WTC11 (cell line): ENCODE results near the gene SRI. TPM values are rescaled to one million over a fixed set of nuclear protein-coding genes. Genes with fewer than 3 reads are reported as not detected.

Experiments
- ATAC-seq: fragments of 200-7000 bp; cut with Tn5 transposase; 2 replicates; pipeline ENCODE4 v1.10.0; 2021; ENCODE audit warnings: mild to moderate bottlenecking, moderate library complexity
- CTCF ChIA-PET: fragments of 300-600 bp; sonication (Branson Sonifier 250); formaldehyde crosslinking; loops from one replicate; lab custom pipeline; 2021; ENCODE audit warnings: antibody characterized with exemption; lab: Charles Lee
- POLR2A ChIA-PET: fragments of 350-600 bp; sonication (Branson Sonifier 250); formaldehyde crosslinking; loops from one replicate; lab custom pipeline; 2021; ENCODE audit warnings: antibody characterized with exemption; lab: Charles Lee
- DNase-seq: peaks from one replicate; pipeline ENCODE4 v3.0.0; 2021; ENCODE audit warnings: low spot score
- H3K27ac Mint-ChIP-seq: 2 replicates; pipeline ENCODE4 v1.8.0; 2021; ENCODE audit warnings: mixed read lengths
- H3K27me3 Mint-ChIP-seq: 2 replicates; pipeline ENCODE4 v1.8.0; 2021; ENCODE audit warnings: low read depth, mild to moderate bottlenecking, moderate library complexity, mixed read lengths
- H3K36me3 Mint-ChIP-seq: 2 replicates; pipeline ENCODE4 v1.8.0; 2021; ENCODE audit warnings: mixed read lengths
- H3K4me1 Mint-ChIP-seq: 2 replicates; pipeline ENCODE4 v1.8.0; 2022; ENCODE audit warnings: mixed read lengths
- H3K4me3 Mint-ChIP-seq: 2 replicates; pipeline ENCODE4 v1.8.0; 2021; ENCODE audit warnings: mild to moderate bottlenecking, moderate library complexity, mixed read lengths
- H3K9me3 Mint-ChIP-seq: 2 replicates; pipeline ENCODE4 v1.8.0; 2021; ENCODE audit warnings: mixed read lengths
- ELF4 ChIP-seq: sonication (generic); formaldehyde crosslinking; IDR thresholded peaks from 2 replicates; pipeline ENCODE4 v1.8.1; 2022; ENCODE audit warnings: low read depth, mild to moderate bottlenecking, moderate library complexity, missing genetic modification reagents
- MXD4 ChIP-seq: fragments of 250-450 bp; sonication (Bioruptor Pico); IDR thresholded peaks from 2 replicates; pipeline ENCODE4 v1.8.0; 2021; ENCODE audit warnings: mild to moderate bottlenecking, moderate library complexity, borderline replicate concordance
- PRRX2 ChIP-seq: fragments of 250-450 bp; sonication (Bioruptor Pico); IDR thresholded peaks from 2 replicates; pipeline ENCODE4 v1.8.0; 2021; ENCODE audit warnings: mild to moderate bottlenecking
- RORB ChIP-seq: fragments of 250-450 bp; sonication (Bioruptor Pico); IDR thresholded peaks from 2 replicates; pipeline ENCODE4 v1.9.0; 2021; ENCODE audit warnings: mild to moderate bottlenecking
- SP1 ChIP-seq: sonication (generic); formaldehyde crosslinking; conservative IDR thresholded peaks from 2 replicates; pipeline ENCODE4 v1.8.1; 2022; ENCODE audit warnings: missing genetic modification reagents
- total RNA-seq: library from RNA; stranded (reverse); gene quantifications from 3 replicates; pipeline ENCODE4 v1.2.3, GENCODE V29; 2021
- TF ChIP-seq, protein P1 (sequence below): fragments of 250-450 bp; sonication (Bioruptor Pico); IDR thresholded peaks from 2 replicates; pipeline ENCODE4 v1.9.0; 2021; ENCODE audit warnings: mild to moderate bottlenecking, borderline replicate concordance
- TF ChIP-seq, protein P2 (sequence below): sonication (generic); formaldehyde crosslinking; IDR thresholded peaks from 2 replicates; pipeline ENCODE4 v1.8.0; 2022; ENCODE audit warnings: missing genetic modification reagents
- TF ChIP-seq, protein P3 (sequence below): fragments of 250-450 bp; sonication (Bioruptor Pico); IDR thresholded peaks from 2 replicates; pipeline ENCODE4 v1.9.0; 2021; ENCODE audit warnings: mild to moderate bottlenecking
- TF ChIP-seq, protein P4 (sequence below): fragments of 250-450 bp; sonication (Bioruptor Pico); IDR thresholded peaks from 2 replicates; pipeline ENCODE4 v1.9.0; 2021; ENCODE audit warnings: moderate library complexity, mild to moderate bottlenecking, inconsistent platforms, borderline replicate concordance
- TF ChIP-seq, protein P5 (sequence below): sonication (generic); formaldehyde crosslinking; IDR thresholded peaks from 2 replicates; pipeline ENCODE4 v1.8.0; 2022; ENCODE audit warnings: mild to moderate bottlenecking, missing genetic modification reagents
- TF ChIP-seq, protein P6 (sequence below): sonication (generic); formaldehyde crosslinking; IDR thresholded peaks from 2 replicates; pipeline ENCODE4 v1.8.1; 2022; ENCODE audit warnings: missing genetic modification reagents, borderline replicate concordance
- TF ChIP-seq, protein P7 (sequence below): sonication (generic); formaldehyde crosslinking; IDR thresholded peaks from 2 replicates; pipeline ENCODE4 v1.8.0; 2023; ENCODE audit warnings: mild to moderate bottlenecking, missing genetic modification reagents
- TF ChIP-seq, protein P8 (sequence below): fragments of 250-450 bp; sonication (Bioruptor Pico); IDR thresholded peaks from 2 replicates; pipeline ENCODE4 v1.9.0; 2021; ENCODE audit warnings: mild to moderate bottlenecking
- TF ChIP-seq, protein P9 (sequence below): fragments of 250-450 bp; sonication (Bioruptor Pico); conservative IDR thresholded peaks from 2 replicates; pipeline ENCODE4 v1.9.0; 2021; ENCODE audit warnings: mild to moderate bottlenecking

SRI gene
- total RNA-seq, 1 experiment from 2014 or later = 135 TPM

DNA sequence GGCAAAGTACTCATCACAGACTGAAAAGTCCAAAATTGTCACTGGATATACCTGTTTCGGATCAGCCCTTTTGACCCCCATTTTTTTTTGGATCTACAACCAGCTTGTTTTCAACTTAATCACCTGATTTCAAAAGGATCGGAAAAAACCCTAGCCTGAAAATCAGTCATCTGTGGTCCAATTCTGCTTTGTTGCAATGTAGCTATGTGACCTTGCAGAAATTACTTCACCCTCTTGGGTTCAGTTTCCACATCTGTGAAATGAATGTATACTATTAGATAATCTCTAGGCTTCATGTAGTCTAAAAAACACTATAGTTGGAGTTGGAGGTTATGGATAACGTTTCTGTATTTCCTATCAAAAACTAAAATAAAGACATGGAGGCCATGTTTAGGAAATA lies 49.7 kb upstream of the SRI start:
- ChIA-PET CTCF (no interaction called here), POLR2A (no interaction called here)
- Mint-ChIP-seq H3K4me1 (peaks cover 17% of the 10 kb centered on the region), H3K27me3 (no peaks in the 10 kb centered on the region), H3K9me3 (peaks cover 23% of the 10 kb centered on the region), H3K4me3 (no peak overlapping the region), H3K36me3 (peaks cover 7% of the 10 kb centered on the region), H3K27ac (no peak overlapping the region)
- DNase-seq (no peak), ATAC-seq (no peak)
- TF ChIP-seq, protein P1, sequence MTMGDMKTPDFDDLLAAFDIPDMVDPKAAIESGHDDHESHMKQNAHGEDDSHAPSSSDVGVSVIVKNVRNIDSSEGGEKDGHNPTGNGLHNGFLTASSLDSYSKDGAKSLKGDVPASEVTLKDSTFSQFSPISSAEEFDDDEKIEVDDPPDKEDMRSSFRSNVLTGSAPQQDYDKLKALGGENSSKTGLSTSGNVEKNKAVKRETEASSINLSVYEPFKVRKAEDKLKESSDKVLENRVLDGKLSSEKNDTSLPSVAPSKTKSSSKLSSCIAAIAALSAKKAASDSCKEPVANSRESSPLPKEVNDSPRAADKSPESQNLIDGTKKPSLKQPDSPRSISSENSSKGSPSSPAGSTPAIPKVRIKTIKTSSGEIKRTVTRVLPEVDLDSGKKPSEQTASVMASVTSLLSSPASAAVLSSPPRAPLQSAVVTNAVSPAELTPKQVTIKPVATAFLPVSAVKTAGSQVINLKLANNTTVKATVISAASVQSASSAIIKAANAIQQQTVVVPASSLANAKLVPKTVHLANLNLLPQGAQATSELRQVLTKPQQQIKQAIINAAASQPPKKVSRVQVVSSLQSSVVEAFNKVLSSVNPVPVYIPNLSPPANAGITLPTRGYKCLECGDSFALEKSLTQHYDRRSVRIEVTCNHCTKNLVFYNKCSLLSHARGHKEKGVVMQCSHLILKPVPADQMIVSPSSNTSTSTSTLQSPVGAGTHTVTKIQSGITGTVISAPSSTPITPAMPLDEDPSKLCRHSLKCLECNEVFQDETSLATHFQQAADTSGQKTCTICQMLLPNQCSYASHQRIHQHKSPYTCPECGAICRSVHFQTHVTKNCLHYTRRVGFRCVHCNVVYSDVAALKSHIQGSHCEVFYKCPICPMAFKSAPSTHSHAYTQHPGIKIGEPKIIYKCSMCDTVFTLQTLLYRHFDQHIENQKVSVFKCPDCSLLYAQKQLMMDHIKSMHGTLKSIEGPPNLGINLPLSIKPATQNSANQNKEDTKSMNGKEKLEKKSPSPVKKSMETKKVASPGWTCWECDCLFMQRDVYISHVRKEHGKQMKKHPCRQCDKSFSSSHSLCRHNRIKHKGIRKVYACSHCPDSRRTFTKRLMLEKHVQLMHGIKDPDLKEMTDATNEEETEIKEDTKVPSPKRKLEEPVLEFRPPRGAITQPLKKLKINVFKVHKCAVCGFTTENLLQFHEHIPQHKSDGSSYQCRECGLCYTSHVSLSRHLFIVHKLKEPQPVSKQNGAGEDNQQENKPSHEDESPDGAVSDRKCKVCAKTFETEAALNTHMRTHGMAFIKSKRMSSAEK (CRISPR knock-in tag) = no peak
- no peak for TF ChIP-seq PRRX2 (CRISPR knock-in tag)
- TF ChIP-seq, protein P2, sequence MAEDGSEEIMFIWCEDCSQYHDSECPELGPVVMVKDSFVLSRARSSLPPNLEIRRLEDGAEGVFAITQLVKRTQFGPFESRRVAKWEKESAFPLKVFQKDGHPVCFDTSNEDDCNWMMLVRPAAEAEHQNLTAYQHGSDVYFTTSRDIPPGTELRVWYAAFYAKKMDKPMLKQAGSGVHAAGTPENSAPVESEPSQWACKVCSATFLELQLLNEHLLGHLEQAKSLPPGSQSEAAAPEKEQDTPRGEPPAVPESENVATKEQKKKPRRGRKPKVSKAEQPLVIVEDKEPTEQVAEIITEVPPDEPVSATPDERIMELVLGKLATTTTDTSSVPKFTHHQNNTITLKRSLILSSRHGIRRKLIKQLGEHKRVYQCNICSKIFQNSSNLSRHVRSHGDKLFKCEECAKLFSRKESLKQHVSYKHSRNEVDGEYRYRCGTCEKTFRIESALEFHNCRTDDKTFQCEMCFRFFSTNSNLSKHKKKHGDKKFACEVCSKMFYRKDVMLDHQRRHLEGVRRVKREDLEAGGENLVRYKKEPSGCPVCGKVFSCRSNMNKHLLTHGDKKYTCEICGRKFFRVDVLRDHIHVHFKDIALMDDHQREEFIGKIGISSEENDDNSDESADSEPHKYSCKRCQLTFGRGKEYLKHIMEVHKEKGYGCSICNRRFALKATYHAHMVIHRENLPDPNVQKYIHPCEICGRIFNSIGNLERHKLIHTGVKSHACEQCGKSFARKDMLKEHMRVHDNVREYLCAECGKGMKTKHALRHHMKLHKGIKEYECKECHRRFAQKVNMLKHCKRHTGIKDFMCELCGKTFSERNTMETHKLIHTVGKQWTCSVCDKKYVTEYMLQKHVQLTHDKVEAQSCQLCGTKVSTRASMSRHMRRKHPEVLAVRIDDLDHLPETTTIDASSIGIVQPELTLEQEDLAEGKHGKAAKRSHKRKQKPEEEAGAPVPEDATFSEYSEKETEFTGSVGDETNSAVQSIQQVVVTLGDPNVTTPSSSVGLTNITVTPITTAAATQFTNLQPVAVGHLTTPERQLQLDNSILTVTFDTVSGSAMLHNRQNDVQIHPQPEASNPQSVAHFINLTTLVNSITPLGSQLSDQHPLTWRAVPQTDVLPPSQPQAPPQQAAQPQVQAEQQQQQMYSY (CRISPR knock-in tag) = no peak
- TF ChIP-seq ELF4 = no peak
- no peak for TF ChIP-seq SP1 (CRISPR knock-in tag)
- TF ChIP-seq, all 79 proteins: peak for 0

DNA sequence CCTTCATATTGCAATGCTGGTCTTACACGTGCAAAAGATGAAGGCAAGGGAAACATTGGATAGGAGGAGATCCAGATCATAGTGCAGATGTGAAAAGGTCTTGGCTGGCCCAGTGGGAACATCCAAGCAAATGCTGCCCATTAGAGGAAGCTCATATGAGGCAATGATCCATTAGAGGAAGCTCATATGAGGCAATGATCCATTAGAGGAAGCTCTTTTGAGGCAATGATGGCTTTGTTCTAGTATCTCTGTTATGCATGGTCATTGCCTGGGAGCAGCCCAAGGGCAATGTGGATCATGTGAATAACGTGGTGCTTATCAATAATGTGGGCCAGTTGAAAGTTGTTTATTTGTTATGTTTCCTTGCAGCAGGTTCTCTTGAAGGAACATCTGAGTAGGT lies 49.0 kb upstream of the SRI start:
- ATAC-seq = no peak
- DNase-seq = no peak
- Mint-ChIP-seq H3K9me3 (peaks cover 23% of the 10 kb centered on the region), H3K4me1 (peaks cover 12% of the 10 kb centered on the region), H3K27me3 (no peaks in the 10 kb centered on the region), H3K4me3 (no peak overlapping the region), H3K27ac (no peak overlapping the region), H3K36me3 (peaks cover 7% of the 10 kb centered on the region)
- CTCF ChIA-PET = no interaction called here
- POLR2A ChIA-PET = no interaction called here
- TF ChIP-seq, protein P3, sequence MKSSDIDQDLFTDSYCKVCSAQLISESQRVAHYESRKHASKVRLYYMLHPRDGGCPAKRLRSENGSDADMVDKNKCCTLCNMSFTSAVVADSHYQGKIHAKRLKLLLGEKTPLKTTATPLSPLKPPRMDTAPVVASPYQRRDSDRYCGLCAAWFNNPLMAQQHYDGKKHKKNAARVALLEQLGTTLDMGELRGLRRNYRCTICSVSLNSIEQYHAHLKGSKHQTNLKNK (CRISPR knock-in tag) = no peak
- TF ChIP-seq, protein P4, sequence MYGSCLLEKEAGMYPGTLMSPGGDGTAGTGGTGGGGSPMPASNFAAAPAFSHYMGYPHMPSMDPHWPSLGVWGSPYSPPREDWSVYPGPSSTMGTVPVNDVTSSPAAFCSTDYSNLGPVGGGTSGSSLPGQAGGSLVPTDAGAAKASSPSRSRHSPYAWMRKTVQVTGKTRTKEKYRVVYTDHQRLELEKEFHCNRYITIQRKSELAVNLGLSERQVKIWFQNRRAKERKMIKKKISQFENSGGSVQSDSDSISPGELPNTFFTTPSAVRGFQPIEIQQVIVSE (CRISPR knock-in tag) = no peak
- no peak for TF ChIP-seq SP1 (CRISPR knock-in tag)
- TF ChIP-seq, protein P5, sequence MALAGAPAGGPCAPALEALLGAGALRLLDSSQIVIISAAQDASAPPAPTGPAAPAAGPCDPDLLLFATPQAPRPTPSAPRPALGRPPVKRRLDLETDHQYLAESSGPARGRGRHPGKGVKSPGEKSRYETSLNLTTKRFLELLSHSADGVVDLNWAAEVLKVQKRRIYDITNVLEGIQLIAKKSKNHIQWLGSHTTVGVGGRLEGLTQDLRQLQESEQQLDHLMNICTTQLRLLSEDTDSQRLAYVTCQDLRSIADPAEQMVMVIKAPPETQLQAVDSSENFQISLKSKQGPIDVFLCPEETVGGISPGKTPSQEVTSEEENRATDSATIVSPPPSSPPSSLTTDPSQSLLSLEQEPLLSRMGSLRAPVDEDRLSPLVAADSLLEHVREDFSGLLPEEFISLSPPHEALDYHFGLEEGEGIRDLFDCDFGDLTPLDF (CRISPR knock-in tag) = no peak
- TF ChIP-seq, protein P6, sequence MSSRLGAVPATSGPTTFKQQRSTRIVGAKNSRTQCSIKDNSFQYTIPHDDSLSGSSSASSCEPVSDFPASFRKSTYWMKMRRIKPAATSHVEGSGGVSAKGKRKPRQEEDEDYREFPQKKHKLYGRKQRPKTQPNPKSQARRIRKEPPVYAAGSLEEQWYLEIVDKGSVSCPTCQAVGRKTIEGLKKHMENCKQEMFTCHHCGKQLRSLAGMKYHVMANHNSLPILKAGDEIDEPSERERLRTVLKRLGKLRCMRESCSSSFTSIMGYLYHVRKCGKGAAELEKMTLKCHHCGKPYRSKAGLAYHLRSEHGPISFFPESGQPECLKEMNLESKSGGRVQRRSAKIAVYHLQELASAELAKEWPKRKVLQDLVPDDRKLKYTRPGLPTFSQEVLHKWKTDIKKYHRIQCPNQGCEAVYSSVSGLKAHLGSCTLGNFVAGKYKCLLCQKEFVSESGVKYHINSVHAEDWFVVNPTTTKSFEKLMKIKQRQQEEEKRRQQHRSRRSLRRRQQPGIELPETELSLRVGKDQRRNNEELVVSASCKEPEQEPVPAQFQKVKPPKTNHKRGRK (CRISPR knock-in tag) = no peak
- no peak for TF ChIP-seq MXD4 (CRISPR knock-in tag)
- TF ChIP-seq, protein P7, sequence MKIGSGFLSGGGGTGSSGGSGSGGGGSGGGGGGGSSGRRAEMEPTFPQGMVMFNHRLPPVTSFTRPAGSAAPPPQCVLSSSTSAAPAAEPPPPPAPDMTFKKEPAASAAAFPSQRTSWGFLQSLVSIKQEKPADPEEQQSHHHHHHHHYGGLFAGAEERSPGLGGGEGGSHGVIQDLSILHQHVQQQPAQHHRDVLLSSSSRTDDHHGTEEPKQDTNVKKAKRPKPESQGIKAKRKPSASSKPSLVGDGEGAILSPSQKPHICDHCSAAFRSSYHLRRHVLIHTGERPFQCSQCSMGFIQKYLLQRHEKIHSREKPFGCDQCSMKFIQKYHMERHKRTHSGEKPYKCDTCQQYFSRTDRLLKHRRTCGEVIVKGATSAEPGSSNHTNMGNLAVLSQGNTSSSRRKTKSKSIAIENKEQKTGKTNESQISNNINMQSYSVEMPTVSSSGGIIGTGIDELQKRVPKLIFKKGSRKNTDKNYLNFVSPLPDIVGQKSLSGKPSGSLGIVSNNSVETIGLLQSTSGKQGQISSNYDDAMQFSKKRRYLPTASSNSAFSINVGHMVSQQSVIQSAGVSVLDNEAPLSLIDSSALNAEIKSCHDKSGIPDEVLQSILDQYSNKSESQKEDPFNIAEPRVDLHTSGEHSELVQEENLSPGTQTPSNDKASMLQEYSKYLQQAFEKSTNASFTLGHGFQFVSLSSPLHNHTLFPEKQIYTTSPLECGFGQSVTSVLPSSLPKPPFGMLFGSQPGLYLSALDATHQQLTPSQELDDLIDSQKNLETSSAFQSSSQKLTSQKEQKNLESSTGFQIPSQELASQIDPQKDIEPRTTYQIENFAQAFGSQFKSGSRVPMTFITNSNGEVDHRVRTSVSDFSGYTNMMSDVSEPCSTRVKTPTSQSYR (CRISPR knock-in tag) = no peak
- TF ChIP-seq, protein P8, sequence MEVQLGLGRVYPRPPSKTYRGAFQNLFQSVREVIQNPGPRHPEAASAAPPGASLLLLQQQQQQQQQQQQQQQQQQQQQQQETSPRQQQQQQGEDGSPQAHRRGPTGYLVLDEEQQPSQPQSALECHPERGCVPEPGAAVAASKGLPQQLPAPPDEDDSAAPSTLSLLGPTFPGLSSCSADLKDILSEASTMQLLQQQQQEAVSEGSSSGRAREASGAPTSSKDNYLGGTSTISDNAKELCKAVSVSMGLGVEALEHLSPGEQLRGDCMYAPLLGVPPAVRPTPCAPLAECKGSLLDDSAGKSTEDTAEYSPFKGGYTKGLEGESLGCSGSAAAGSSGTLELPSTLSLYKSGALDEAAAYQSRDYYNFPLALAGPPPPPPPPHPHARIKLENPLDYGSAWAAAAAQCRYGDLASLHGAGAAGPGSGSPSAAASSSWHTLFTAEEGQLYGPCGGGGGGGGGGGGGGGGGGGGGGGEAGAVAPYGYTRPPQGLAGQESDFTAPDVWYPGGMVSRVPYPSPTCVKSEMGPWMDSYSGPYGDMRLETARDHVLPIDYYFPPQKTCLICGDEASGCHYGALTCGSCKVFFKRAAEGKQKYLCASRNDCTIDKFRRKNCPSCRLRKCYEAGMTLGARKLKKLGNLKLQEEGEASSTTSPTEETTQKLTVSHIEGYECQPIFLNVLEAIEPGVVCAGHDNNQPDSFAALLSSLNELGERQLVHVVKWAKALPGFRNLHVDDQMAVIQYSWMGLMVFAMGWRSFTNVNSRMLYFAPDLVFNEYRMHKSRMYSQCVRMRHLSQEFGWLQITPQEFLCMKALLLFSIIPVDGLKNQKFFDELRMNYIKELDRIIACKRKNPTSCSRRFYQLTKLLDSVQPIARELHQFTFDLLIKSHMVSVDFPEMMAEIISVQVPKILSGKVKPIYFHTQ = no peak
- TF ChIP-seq, protein P9, sequence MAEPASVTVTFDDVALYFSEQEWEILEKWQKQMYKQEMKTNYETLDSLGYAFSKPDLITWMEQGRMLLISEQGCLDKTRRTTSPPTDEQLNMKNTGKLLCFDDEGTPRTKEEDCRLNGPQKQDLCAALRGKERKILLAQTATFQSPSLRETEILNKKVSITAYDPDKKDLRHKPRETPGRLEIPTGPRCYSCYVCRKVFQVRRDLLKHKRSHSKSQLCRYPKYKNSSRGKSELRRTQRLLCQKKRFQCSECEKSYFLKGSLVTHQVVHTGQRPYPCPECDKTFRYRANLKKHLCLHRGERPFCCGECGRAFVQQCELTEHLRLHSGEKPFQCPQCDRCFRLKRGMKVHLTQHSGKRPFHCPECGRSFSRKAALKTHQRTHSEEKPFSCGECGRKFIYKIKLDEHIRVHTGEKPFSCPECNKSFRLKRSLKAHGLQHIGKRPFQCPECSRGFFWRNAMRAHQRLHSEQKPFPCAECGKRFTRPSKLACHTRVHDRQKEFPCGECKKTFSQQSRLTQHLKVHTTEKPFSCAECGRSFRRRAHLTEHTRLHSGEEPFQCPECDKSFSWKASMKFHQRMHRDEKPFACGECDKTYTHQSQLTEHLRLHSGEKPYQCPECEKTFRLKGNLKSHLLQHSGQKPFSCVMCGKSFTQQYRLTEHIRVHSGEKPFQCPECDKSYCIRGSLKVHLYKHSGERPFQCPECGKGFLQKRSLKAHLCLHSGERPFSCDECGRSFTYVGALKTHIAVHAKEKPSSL = no peak
- TF ChIP-seq RORB (CRISPR knock-in tag) = no peak
